ENCODE results near the gene DDX54. TPM values are rescaled to one million over a fixed set of nuclear protein-coding genes. Genes with fewer than 3 reads are reported as not detected.

Gene DDX54
- total RNA-seq, 3 donors from 2014 or later = 46.4 to 60.6 (median 53.2) TPM

DNA sequence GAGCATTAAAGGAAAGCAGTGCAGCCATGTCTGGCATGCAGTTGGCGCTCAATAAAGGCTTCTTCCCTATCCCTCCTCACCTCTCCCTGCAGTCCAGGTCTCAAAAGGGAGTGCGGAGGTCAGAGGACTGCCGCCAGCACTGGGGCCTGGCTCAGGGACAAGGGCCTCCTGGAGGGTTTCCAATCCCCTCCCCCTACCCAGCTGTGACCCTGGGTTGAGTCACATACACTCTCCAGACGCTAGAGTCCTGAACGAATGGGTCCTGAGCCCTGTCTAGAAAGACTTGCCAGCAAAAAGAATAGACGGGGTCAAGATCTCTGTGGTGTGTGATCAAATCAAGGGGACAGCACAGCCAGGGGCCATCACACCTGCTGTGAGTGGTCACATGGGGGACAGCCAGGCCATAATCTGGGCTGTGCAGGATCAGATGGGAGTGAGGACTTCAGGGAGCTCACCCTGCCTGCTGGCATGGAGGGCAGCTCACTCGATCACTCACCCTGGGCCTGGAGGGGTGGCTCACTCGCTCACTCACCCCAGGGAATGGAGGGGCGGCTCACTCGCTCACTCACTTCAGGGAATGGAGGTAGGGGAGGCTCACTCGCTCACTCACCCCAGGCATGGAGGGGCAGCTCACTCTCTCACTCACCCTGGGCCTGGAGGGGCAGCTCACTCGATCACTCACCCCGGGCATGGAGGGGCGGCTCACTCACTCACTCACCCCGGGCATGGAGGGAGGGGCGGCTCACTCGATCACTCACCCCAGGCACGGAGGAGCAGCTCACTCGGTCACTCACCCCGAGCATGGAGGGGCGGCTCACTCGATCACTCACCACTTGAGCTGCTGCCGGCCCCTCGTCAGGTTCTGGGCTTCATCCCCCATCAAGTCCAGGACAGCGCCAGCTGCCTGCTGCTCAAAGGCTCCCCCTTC is 22.9 kb downstream of the DDX54 start:
- TF ChIP-seq, protein P1, sequence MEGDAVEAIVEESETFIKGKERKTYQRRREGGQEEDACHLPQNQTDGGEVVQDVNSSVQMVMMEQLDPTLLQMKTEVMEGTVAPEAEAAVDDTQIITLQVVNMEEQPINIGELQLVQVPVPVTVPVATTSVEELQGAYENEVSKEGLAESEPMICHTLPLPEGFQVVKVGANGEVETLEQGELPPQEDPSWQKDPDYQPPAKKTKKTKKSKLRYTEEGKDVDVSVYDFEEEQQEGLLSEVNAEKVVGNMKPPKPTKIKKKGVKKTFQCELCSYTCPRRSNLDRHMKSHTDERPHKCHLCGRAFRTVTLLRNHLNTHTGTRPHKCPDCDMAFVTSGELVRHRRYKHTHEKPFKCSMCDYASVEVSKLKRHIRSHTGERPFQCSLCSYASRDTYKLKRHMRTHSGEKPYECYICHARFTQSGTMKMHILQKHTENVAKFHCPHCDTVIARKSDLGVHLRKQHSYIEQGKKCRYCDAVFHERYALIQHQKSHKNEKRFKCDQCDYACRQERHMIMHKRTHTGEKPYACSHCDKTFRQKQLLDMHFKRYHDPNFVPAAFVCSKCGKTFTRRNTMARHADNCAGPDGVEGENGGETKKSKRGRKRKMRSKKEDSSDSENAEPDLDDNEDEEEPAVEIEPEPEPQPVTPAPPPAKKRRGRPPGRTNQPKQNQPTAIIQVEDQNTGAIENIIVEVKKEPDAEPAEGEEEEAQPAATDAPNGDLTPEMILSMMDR (IDR thresholded peaks at IDR 0.05) = no peak
- Histone ChIP-seq H3K4me3 (no peak overlapping the region), H3K36me3 (ENCODE audit: low read depth) (no peaks in the 10 kb centered on the region), H3K9me3 (no peaks in the 10 kb centered on the region), H3K4me1 (ENCODE audit: low read depth) (no peaks in the 10 kb centered on the region)
- ATAC-seq (no peak), DNase-seq (no peak)
- intact Hi-C loops (cut with DNase I, micrococcal nuclease) = no loop called here

DNA sequence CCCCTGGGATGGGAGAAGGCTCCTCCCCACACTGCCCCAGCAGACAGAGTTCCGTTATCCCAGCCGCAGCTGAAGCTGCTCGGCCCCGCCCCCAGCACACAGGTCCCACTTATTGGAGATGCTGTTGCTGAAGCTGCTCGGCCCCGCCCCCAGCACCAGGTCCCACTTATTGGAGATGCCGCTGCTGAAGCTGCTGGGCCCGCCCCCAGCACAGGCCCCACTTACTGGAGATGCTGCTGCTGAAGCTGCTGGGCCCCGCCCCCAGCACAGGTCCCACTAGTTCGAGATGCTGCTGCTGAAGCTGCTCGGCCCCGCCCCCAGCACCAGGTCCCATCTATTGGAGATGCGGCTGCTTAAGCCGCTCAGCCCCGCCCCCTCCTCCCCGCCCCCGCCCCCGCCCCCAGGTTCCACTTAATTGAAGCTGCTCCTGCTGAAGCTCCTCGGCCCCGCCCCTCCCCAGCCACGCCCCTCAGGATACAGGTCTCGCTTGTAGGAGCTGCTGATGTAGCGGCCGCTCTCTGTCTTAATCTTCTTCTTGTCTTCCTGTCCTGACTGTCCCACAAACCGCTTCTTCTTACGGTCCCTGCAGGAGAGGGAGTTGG is 23.8 kb downstream of the DDX54 start:
- DNase-seq (no peak), ATAC-seq (peak; percentile 9)
- Histone ChIP-seq H3K36me3 (ENCODE audit: low read depth) (no peaks in the 10 kb centered on the region), H3K4me3 (no peak overlapping the region), H3K9me3 (no peaks in the 10 kb centered on the region), H3K4me1 (ENCODE audit: low read depth) (no peaks in the 10 kb centered on the region)
- intact Hi-C loops (cut with DNase I, micrococcal nuclease) = no loop called here
- TF ChIP-seq, protein P1 (IDR thresholded peaks at IDR 0.05) = no peak

DNA sequence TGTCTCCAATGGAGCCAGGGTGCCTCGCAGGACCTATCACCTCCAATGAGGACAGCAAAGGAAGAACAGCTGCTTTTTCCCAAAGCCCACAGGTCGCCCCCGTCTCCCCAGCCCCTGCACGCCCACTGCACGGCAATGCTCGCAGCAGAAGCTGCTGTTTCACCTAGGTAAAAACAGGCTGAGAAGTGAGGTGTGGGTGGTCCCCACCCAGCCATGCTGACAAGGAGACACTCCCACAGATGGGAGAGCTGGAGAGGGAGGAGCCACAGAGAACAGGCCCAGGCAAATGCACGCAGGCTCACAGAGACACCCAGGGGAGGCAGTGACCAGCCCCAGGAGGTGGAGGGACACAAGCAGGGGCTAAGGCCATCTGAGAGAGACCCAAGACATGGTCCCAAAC is 25.3 kb downstream of the DDX54 start:
- ATAC-seq (no peak), DNase-seq (no peak)
- Histone ChIP-seq H3K36me3 (ENCODE audit: low read depth) (no peaks in the 10 kb centered on the region), H3K9me3 (no peaks in the 10 kb centered on the region), H3K4me3 (no peak overlapping the region), H3K4me1 (ENCODE audit: low read depth) (peaks cover under 1% of the 10 kb centered on the region)
- TF ChIP-seq, protein P1 (IDR thresholded peaks at IDR 0.05) = no peak
- intact Hi-C loops (cut with DNase I, micrococcal nuclease) = loop anchor here in 1 of 2 donors (10.0 kb wide), 1 partner anchor 105 kb away; the partner anchor contains the start of gene DTX1

DNA sequence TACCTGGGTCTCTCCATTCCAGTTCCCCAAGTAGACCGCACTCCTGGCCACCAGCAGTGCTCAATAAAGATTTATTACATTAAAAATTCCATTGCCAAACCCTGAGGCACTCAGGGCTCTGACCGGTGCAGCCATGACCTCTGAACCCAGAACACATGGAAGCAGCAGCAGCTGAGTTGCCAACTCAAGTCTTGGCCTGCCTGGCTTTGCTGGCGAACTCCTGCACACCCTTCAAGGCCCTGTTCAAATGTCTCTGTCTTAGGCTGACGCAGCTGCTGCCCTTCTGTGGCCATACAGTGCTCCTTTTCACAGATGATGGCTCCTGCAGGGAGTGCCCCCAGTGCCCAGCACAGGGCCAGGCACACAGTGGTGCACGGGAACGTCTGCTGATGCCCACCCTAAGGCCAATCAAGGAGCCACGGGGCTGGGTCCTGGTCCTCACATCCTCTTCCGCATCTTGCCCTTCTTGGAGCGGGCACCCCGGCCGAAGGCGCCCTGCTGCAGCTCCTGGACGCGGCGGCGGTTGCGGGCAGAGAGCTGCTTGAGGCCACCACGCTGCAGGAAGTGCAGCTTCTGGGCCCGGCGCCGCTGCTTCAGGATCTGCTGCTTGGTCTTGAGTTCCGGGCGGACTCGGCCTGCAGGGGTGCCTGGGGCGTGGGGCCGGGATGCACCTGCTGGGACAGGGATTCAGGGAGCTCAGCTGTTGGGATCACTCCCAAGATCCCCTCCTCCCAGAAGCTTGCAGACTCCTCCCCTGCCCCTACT is 26.7 kb downstream of the DDX54 start:
- intact Hi-C loops (cut with DNase I, micrococcal nuclease) = loop anchor here in 1 of 2 donors (10.0 kb wide), 1 partner anchor 104 kb away; the partner anchor contains the start of gene DTX1
- no peaks in the 10 kb centered on the region for H3K9me3 ChIP-seq
- no peaks in the 10 kb centered on the region for H3K36me3 ChIP-seq (ENCODE audit: low read depth)
- H3K4me1 ChIP-seq (ENCODE audit: low read depth) = peaks cover 10% of the 10 kb centered on the region
- TF ChIP-seq, protein P1 (IDR thresholded peaks at IDR 0.05) = no peak
- H3K4me3 ChIP-seq = no peak overlapping the region
- DNase-seq = no peak
- no peak for ATAC-seq

DNA sequence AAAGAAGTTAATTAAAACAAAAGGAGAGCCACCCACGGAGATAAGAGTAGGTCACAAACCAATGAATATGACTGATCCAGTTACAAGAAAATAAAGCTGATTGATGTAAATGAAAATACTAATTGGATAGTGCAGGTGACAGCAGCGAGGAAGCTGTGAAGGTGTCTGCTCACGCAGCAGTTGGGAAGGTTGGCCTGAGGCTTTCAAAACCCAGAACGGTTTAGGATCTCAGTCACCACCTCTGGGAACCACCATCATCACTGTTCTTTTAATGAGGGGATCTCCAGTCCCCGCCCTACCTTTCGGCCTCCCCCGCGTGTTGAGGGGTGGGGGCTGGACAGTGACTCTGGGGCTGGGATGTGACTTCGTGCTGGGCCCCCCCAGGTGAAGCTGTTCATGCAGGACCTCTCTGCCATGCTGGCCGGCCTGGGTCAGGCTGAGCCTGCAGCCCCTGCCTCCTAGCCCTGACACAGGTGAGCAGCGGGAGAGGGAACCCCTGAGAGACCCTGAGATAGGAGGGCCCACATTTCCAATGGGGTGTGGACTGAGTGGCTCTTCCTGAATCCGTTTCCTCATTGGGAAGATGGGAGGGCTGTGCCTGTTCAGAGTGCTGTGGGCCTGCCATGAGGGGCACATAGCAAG is 27.9 kb downstream of the DDX54 start:
- ATAC-seq = no peak

More for the DNA sequence above, 27.9 kb downstream of the DDX54 start:
- Histone ChIP-seq H3K9me3 (no peaks in the 10 kb centered on the region), H3K4me3 (no peak overlapping the region), H3K36me3 (ENCODE audit: low read depth) (no peaks in the 10 kb centered on the region), H3K4me1 (ENCODE audit: low read depth) (peaks cover 23% of the 10 kb centered on the region)
- no peak for DNase-seq
- intact Hi-C loops (cut with DNase I, micrococcal nuclease) = loop anchor here in 1 of 2 donors (10.0 kb wide), 1 partner anchor 103 kb away; the partner anchor contains the start of gene DTX1
- TF ChIP-seq, protein P1 (IDR thresholded peaks at IDR 0.05) = no peak
